Dermis blood vessel endothelial cell (primary cell): Measurements from ENCODE around the gene NPBWR2. TPM values are rescaled to one million over a fixed set of nuclear protein-coding genes. Genes with fewer than 3 reads are reported as not detected.

Experiments used
- DNase-seq: peaks from one replicate; pipeline ENCODE4 v3.0.0; 2010
- total RNA-seq: library from RNA; depleted of rRNA; stranded (reverse); fragments of >200 nt; gene quantifications from 2 replicates; pipeline ENCODE4 v1.2.3, GENCODE V29; 2014

NPBWR2 gene
- total RNA-seq, 1 donor from 2014 or later = not detected

DNA sequence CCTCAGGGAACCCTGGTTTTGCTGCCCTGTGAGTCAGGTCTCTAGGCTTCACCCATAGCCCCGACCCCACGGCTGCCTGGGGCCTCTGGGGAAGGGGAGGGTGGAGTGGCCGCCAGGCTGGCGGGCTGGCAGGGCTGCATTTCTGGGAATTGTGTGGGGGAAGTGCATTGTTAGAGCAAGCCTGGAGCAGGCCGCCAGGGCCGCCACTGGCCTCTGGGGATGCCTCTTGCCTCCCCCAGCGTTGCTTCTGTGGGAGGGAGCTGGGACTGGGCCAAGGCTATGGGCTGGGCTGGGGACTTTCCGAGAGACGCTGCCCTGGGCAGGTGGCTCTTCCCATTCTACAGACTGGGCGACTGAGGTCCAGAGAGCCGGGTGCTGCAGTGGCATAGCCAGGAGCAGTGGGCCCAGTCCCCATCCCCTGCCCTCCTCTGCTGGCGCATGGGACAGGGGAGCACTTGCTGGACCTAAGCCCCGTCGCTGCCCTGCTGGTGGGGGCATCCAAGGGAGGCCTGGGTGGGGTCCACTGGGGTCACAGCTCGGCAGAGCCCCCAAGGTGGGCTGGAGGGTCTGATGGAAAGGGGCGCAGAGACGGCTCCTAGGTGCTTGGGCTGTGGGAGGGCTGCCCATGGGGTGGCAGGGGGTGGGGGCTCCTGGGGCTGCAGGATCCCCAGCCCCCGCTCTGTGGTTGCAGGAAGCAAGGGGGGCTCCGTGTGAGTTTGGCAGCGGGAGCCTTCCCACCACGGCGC, 51.3 kb downstream of the NPBWR2 start:
- peak; percentile 81 for DNase-seq

- no peak for DNase-seq
Measured at GRCh38 chr20:64055396-64055892, 51.9 kb downstream of the NPBWR2 start.

GRCh38 chr20:64053841-64054661, 53.3 kb downstream of the NPBWR2 start:
- DNase-seq = peak; percentile 94

Other genes starting within 250 kb of the NPBWR2 start
- gene ABHD16B, start 246.1 kb downstream of the NPBWR2 start, total RNA-seq = not detected in 2 replicates
- gene TPD52L2, start 242.3 kb downstream of the NPBWR2 start, total RNA-seq = 169 and 181 TPM in 2 replicates
- gene DNAJC5, start 212.4 kb downstream of the NPBWR2 start, total RNA-seq = 90.9 and 98.3 TPM in 2 replicates
- 40.7 and 46.4 TPM in 2 replicates for gene UCKL1, start 151.1 kb downstream of the NPBWR2 start, total RNA-seq
- 10.0 and 14.5 TPM in 2 replicates for gene ZNF512B, start 137.6 kb downstream of the NPBWR2 start, total RNA-seq
- gene SAMD10, start 127.9 kb downstream of the NPBWR2 start, total RNA-seq = 4.3 and 6.1 TPM in 2 replicates
- 79.6 and 94.2 TPM in 2 replicates for gene PRPF6, start 126.4 kb downstream of the NPBWR2 start, total RNA-seq
- gene C20orf204, start 71.4 kb downstream of the NPBWR2 start, total RNA-seq = 11.2 and 13.3 TPM in 2 replicates
- gene SOX18, start 57.9 kb downstream of the NPBWR2 start, total RNA-seq = 82.5 and 123 TPM in 2 replicates
- 35.8 and 45.9 TPM in 2 replicates for gene TCEA2, start 44.4 kb downstream of the NPBWR2 start, total RNA-seq
- 29.3 and 44.6 TPM in 2 replicates for gene RGS19, start 28.0 kb downstream of the NPBWR2 start, total RNA-seq
- gene OPRL1, start 27.5 kb downstream of the NPBWR2 start, total RNA-seq = 3.2 and 5.4 TPM in 2 replicates
- gene LKAAEAR1, start 23.2 kb downstream of the NPBWR2 start, total RNA-seq = not detected in 2 replicates
- not detected in 2 replicates for gene MYT1, start 56.9 kb upstream of the NPBWR2 start, total RNA-seq
- 70.2 and 90.9 TPM in 2 replicates for gene PCMTD2, start 148.2 kb upstream of the NPBWR2 start, total RNA-seq